ENCODE measurements around the gene SLC28A1.

- TF ChIP-seq POLR2A (IDR thresholded peaks at IDR 0.05; ENCODE audit: low read length) (no peak), GATA1 (IDR thresholded peaks at IDR 0.05; ENCODE audit: low read depth, low read length) (no peak)
These were observed 95.2 kb downstream of the SLC28A1 start for GRCh38 chr15:84979651-84980050.

Measured in erythroblast (primary cell).